ENCODE results near the gene CTSS. TPM values are rescaled to one million over a fixed set of nuclear protein-coding genes. Genes with fewer than 3 reads are reported as not detected.

Gene CTSS

Small RNAs within 50 kb of the gene (small RNA-seq; reads per million reads assigned to genes)
- gene RNU6-1042P (ENCODE audit: low read depth) (not detected), gene RNU6-1309P (ENCODE audit: low read depth) (not detected)

Measured in mesenchymal stem cell (in vitro differentiated cells and primary cell).